Activated CD4-positive, alpha-beta T cell treated with anti-CD3 and anti-CD28 coated beads for 48 hours (primary cell): ENCODE measurements around the gene RALGDS.
A peak's percentile ranks its signal among the peaks of the same experiment; 100 is the strongest.

Source experiments
- DNase-seq: peaks from one replicate; pipeline ENCODE4 v3.0.0-alpha.2; 2020

RALGDS gene

DNA sequence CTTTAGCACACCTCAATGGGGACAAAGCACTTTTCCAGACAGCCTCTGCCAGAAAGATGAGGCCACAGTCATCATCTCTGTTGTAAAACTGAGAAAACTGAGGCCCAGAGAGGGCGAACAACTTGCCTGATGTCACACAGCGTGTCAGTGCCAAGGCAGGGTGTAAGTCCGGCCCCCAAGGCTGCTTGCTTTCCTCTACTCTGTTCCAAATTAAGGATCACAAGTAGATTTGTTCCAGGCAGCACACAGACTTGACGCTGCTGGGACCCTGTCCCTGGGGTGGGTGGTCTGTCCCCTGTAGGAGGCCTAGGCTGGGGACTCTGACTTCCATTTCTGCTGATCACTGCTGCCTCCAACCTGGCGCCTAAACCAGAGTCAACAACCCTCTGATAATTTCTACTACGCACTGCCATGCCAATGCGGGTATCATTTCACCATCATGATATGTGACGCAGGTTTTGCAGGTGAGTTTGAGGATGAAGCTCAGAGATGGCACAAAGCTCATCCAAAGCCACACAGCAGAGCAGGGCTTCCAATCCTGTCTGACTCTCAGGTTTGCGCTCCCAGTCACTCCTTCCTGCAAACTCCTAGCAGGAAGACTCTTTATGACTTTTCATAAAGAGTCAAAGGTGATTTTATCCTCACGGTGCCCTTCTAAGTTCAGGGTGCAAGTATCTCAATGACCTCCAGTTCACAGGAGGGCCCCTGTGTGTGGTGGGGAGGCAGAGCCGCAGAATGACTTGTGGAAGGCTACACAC is 13.5 kb upstream of the RALGDS start:
- DNase-seq: peak; percentile 53

DNA sequence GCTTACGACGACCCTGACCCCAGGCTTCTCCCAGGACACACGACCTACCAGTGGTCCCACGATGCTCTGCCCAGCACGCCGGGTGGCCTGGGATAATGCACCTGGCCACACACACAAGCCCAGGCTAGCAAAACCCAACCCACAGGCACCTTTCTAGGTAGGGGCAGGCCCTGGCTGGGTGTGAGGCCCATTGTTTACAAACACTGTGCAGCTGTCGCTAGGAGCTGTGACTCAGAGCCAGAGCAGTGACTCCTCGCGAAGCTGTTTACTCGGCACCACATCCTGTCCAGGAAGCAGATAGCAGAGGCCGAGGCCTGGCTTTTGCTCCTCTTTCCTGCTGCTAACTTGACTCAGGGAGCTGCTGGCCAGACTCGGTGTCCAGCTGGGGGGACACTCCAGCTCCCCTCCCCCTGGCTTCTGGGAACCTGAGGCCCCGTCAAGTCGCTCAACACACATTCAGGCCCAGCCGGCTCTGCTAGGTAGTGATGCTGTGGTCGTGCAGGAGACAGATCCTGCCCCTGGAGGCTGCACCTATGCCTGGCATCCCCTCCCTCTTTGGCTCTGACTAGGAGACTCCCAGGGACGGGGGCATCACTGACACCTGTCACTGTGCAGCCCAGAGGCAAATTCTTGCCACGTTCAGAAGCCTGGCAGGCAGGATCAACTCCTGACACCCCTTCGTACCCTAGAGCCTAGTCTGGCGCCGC is 12.8 kb upstream of the RALGDS start:
- peak; percentile 90 for DNase-seq

DNA sequence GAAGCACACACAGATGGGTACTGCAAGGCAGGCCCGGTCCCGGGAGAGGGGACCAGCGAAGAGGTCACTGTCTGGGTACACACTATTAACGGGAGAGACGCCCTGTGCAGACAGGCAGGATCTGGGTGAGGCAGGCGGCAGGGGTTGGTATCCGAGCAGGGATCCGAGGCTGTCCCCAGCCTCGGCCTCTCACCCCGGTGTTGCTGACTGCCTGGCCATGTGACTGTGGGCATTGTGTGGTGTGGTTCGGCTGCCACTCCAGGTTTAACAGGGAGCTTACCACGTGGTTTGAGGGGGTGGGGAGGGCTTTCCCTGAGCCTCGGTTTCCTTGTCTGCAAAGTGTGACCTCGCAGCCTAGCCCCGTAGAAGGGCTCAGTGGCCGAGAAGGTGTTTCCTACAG is 11.1 kb upstream of the RALGDS start:
- no peak for DNase-seq

DNA sequence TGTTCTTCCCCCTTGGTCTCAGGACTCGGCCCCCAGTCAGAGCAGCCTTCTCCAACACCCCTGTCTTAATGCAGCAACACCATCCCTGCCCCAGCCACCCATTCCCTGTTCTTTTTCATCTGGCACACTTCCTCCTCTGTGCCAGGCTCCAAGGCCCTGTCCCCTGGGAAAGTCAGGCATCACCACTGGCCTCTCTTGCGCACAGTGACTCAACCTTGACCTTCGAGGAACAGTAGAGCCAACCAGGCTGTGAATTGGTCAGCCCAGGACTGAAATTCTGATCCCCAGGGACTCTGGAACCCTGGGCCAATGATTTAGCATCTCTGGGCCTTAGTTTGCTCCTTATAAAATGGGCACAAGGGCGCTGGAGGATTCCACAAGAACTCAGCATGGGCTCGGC is 10.5 kb upstream of the RALGDS start:
- DNase-seq: no peak

DNA sequence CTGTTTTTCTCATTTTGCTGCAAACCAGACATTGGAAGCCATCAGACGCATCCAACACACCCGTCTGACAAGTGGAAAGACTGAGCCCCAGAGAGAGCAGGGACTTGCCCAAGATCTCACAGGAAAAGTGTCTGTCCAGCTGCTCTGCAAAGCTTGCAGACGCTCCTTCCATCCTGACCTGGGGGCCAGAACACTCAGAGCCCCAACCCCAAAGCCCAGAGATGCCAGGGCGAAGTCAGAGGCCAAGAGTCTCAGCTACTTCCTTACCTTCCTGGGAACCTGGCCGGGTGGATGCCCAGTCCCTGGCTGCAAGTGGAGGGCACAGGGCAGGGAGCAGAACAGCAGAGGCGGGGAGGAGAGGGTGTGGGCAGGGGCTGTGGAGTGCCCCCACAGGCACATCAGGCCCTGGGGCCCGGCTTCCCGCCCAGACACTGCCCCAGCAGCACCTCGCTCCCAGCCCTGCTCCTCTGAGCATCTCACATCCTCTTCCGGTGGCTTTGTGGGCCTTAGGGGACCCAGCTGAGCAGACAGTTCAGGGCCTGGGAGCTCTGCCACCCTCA is 9.7 kb upstream of the RALGDS start:
- peak; percentile 49 for DNase-seq

DNA sequence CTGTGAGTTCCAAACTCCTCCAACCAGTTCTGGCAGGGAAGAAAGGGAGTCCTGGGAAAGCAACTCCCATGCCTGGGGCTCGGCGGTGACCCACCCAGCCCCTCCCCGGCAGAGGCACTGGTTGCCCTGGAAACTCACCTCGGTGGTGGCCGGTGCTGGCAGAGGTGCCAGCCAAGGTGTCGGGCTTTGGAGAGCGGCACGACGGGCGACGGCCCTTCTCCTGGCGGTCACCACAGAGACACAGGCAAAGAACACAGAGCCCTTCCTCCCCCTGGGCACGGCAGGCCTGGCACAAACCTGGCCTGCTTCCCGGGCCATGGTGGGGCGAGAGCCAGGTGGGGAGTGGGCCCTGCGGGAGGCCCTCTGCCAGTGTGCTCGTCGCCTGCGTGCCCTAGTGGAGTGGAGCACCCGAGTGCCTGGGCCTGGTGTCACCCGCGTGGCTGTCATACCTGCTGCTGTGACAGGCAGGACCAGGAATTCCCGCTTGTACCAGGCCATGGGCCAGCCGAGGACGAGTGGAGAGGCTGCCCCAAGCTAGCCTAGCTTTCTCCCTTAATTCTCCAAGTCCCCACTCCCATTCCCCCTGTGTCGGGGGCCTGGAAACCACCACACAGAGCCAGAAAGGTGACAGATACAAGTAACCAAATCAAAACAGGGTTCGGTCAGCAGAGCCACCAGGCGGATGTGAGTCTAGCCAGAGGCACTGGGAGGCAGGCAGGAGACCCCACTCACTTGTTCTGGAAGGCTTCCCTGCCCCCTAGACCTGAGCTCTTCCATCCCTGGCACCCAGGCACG is 8.2 kb upstream of the RALGDS start:
- no peak for DNase-seq

DNA sequence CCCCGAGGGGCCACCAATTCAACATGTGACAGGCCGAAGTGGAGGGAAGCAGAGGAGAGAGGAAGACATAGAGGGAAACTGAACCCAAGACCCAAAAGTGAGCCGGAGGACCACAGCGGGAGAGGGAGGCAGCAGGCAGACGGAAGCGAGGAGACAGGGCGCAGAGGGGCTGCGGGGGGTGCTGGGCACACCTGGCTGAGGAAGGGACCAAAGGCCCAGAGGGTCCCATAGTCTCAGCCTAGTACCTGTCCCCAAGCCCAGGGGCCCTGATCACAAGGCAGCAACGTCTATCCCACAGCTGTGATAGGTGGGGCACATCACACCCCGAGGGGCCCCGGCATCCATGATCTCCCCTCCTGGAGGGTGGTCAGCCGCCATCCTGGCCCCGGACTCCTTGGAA is 7.1 kb upstream of the RALGDS start:
- DNase-seq: no peak

DNA sequence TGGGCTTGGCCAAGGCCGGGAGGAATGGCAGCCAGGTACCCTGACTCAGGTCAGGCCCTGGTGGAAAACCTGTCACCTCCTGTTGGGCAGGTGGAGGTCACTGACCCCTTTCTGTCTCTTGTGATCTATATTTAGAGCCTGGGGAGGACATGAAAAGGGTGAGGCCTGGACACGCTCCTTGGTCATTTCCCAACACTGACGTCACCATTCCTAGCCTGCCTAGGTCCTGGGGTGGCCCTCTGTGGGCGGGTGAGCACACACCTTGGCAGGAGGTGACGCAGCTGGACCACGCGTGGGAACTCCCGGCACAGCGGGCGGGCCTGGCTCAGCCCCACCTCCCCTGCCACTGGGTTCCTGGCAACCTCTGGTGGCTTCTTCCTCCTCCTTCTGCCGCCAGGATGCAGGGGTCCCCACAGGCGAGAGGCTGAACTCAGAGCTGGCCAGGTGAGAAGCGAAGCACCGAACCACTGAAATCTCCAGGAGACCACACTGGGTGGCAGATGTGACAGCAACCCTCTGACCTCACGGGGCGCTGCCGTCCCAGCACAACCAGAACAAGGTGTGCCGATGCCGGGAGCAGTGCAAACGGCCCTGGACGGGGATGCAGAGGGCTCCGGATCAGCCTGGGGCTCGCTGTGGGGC is 6.4 kb upstream of the RALGDS start:
- DNase-seq: peak; percentile 40

DNA sequence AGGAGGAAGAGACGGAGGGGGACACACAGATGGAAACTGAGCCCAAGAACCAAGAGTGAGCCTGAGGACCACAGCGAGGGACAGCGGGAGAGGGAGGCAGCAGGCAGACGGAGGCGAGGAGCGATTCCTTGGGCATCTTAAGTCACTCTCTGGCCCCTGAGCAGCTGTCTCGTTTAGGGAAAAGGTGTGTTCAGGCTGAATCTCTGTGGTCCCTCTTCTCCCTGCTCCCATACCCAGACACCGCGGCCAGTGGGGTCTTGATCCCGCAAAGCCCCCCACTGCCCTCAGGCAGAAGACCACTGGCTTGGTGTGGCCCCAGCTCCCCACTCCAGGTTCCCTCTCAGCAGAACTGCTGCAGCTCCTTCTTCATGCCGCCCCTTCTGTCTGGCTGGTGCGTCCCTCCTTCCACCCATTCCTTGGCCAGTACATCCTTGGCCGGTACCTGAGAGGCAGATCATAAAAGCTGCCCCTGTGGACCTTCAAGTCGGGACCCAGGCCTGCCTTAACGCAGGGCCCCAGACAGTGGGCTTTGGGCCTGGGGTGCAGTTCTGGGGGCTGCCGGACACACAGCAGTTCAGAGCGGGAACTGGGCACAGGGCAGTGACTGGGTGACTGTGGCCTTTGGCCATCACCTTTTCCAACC is 5.8 kb upstream of the RALGDS start:
- no peak for DNase-seq

DNA sequence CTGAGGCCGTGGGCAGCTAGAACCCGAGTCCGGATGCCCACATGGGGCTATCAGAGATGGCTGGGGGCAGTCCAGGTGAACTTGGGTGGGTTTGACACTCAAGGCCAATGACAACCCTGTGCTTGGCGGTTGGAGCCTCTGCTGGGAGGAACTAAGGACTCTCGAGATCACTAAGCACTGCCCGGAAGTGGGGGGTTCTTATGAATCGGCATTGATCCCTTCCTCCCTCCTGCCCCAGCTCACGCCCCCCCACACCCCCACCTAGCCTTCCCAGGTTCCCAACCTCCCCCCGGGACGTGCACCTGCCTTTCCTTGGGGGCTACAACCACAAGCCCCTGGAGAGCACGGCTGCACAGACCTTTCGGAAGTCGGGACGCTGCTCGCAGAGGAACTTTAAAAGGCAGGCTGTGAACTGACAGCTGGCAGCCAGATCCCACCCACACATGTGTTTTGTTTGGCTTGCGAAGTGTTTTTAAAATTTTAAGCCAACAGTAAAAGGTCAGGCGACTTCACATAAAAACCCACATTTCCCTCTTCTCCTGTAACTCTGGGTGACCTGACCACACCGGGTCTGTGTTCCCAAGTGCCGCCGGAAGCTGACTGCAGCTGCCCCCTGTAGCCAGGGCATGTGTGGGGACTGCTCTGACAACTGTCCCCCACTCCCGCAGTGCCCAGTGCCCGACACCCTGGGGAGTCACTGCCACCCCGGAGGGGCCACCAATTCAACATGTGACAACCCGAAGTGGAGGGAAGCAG is 5.1 kb upstream of the RALGDS start:
- DNase-seq: no peak

DNA sequence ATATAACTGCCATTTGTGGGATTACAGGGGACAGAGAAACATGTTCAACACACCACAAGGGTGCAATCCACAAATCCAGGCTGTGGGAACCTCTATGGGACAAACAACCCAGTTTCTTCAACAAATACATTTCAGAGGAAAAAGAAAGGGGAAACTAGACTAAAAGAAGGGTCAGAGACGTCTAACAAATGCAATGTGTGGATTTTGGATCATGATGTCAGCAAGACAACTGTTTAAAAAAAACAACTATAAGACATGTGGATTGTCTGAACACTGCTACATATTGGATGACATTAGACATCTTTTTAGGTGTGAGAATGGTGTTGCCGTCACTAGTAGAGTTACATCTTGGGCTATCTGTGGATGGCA is 3.9 kb upstream of the RALGDS start:
- DNase-seq: no peak

DNA sequence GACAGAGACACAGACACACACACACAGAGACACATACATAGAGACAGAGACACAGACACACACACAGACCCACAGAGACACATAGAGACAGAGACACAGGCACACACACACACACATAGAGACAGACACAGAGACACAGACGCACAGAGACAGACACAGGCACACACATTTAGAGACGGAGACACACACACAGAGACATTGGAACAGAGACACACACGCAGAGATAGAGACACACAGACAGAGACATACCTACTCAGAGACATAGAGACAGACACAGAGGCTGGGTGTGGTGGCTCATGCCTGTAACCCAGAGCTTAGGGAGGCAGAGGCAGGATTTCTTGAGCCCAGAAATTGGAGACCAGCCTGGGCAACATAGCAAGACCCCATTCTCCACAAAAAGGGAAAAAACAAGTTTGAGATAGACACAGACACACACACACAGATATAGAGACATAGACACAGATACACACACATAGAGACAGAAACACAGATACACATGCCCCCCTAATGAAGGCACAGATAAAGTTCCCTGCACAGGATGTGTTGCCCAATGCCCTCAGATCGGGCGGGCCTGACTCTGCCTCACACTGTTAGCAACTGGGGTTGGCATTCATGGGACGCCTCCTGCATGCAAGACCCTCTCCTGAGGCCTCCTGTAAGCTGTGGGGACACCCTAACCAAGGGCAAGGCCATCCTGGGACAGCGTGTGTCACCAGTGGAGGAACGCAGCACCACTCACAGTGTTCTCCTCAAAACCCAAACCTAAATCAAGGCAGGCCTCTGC is 3.3 kb upstream of the RALGDS start:
- DNase-seq: no peak

DNA sequence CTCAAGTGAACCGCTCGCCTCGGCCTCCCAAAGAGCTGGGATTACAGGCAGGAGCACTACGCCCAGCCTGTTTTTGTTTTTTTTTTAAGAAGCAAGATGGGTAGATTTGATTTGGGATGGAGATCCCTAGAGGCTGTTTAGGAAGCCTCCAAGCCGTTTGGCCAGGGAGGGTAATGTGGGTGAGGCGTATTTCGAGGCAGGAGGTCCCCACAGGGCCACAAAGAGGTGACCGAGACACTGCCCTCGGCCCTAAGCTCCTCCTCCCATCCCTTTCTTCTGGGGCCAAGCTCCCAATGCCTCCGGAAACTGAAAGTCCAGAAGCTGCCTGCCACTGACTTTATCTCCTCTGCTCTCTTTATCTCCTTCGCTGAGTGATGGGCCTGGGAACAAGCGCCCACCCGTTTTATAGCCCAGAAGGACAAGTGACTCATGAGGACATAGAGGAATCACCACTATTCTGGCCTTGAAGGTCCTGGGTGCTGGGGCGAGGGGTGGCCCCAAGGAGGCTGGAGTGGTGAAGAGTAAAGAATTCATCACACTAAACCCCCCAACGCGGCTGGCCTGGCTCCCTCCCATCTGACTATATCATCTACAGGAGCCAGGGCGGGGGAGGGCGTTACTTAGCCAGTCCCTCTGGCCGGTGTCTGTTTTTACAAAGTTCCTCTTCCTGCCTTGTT is 2.0 kb upstream of the RALGDS start:
- DNase-seq: no peak

DNA sequence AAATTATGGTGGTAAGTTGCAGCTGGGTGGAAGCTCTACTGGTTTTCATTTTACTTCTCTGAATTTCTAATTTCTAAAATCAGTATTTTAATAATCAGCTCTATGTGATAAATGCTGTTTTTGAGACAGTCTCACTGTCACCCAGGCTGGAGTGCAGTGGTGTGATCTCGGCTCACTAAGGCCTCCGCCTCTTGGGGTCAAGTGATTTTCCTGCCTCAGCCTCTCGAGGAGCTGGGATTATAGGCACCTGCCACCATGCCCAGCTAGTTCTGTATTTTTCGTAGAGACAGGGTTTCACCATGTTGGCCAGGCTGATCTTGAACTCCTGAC is 1.5 kb upstream of the RALGDS start:
- DNase-seq: no peak

DNA sequence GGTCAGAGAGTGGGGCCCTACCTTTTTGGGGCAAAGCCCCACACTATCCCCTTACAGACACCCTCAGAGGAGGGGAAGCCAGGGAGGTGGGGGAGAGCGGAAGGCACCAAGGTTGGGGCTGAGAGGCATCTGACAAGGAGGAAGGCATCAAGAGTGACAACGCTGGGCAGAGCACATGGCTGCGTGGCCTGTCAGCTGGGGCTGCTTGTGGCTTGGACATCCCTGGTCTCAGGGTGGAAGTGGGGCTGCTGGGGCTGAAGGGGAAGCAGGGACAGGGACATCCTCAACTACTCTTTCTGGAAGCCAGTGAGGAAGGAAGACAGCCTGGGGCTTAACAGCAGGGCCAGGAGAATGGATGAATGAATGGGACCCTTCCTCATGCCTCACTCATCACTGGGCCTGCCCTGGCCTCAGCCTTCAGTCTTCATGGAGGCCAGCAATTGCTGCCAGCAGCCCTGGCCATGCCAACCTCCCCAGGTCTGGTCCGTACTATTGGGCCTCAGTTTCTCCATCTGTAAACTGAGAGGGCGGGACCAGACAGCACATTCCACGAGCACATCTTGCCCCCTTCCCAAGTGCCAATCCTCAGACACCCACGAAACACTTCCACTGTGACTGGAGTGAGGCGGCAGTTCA is 993 bp upstream of the RALGDS start:
- DNase-seq: no peak

DNA sequence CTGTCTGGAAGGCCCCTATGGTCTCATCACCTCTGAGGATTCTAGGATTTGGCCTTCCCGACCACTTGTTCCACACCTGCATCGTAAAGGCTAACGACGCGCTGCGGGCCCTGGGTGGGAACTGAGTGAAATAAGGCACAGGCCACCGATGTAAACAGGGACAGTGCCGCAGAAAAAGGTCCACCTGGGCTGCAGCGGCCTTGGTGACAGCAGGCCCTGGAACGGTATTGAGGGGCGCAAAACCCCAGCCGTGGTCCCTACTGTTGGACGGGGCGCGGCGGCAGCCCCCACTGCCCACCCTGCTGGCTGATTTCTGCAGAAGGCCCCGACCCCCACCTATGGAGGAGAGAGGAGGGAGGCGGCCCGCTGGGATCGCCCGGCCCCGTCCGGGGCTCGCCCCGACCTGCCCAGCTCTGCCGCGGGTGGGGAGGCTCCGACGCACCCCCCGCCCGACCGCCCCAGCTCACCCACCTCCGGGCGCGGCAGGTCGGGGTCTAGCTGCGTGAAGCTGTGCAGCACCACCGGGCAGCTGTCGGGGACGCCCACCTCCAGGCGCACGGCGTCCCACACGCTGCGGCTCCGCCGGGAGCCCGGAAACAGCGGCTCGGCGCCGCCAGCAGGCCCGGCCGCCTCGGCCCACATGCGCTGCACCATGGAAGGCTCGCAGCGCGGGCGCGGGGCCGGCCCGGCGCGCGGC is 391 bp downstream of the RALGDS start:
- DNase-seq: no peak

DNA sequence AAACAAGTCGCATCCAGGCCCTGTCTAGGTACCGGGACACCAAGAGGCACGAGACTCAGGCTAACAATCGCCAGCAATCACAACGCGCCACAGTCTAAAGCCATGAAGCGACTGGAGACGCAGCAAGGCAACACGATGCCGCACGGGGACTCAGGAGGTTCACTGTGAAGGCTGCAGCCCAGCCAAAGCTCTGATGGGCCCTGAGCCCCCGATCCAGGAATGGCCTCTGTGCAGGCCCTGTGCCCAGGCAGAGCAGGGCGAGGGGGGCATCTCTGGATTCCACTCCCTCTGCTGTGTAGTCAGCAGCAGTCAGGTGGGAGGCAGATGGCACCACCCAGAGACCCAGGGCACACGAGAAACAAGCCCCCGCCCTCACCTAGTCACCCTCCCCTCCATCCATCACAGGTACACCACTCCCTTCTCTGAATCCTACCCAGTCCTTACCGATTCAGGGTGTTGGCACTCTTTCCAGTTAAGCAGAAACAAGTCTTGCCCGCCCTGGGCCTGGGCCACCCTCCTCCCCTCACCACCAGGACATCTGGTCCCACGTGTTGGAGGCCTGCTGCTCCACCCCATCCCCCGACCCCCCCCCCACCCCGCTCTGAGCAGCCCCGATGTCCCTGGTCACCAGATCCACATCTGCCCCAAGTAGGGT is 1.1 kb downstream of the RALGDS start:
- DNase-seq: no peak

DNA sequence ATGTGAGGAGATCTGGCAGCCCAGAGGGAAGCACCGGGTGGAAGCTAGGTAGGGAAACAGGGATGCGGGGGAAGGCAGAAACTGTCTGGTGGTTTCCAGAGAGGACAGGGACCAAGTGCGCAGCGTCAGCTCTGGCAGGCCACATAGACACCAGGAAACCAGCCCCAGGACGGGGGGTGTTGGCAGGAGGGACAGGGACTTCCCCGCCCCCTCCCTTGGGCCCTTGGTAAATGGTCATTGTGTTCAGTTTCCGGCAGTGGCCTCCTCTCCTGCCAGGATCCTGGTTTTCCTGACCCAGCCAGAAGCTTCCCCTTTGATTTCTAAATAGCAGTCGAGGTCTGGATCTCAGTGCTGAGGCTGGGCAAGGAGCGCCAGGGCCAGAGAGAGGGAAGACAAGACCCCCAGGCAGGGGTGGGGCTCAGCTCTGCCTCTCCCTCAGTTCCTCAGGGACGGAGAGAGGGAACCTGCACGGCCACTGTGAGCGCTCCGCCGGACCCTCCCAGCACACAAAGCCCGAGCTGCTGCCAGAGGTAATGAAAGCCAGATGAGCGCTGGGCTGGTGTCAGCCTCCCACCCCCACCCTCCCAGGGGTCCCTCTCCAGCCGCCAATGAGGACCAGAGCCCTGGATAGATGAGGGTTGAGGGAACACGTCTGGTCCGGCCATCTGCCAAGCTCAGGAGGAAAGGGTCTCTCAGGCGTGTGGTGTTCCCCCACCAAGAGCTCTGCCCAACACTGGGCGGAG is 1.8 kb downstream of the RALGDS start:
- DNase-seq: no peak
